SJCRH30 (cell line): ENCODE data around the gene RUNX1. TPM values are rescaled to one million over a fixed set of nuclear protein-coding genes. Genes with fewer than 3 reads are reported as not detected.

Source experiments
- DNase-seq, 2 experiments: peaks; one replicate each; pipeline ENCODE4 v3.0.0-alpha.2; 2015 to 2020
- H3K27ac ChIP-seq: fragments of 250-450 bp; sonication (Bioruptor Pico); 2 replicates; pipeline ENCODE4 v1.5.1; 2020; ENCODE audit warnings: mild to moderate bottlenecking, moderate library complexity
- H3K27me3 ChIP-seq: fragments of 250-450 bp; sonication (Bioruptor Pico); 2 replicates; pipeline ENCODE4 v1.5.1; 2020; ENCODE audit warnings: mild to moderate bottlenecking, moderate library complexity
- H3K36me3 ChIP-seq: fragments of 250-450 bp; sonication (Bioruptor Pico); 2 replicates; pipeline ENCODE4 v1.5.1; 2020; ENCODE audit warnings: mild to moderate bottlenecking, moderate library complexity
- H3K4me1 ChIP-seq: fragments of 250-450 bp; sonication (Bioruptor Pico); 2 replicates; pipeline ENCODE4 v1.5.1; 2020; ENCODE audit warnings: mild to moderate bottlenecking, moderate library complexity
- H3K4me3 ChIP-seq: fragments of 250-450 bp; sonication (Bioruptor Pico); 2 replicates; pipeline ENCODE4 v1.5.1; 2020; ENCODE audit warnings: mild to moderate bottlenecking, moderate library complexity
- H3K9me3 ChIP-seq: fragments of 250-450 bp; sonication (Bioruptor Pico); replicated peaks from 2 replicates; pipeline ENCODE4 v1.5.1; 2020; ENCODE audit warnings: mild to moderate bottlenecking, moderate library complexity
- total RNA-seq: library from RNA; depleted of rRNA; stranded (reverse); fragments of >200 nt; shearing (Covaris generic); gene quantifications from 2 replicates; pipeline ENCODE4 v1.2.3, GENCODE V29; 2014

RUNX1 gene
- total RNA-seq, 1 experiment from 2014 or later: 23.7 TPM

GRCh38 chr21:34791776-34792503, 257.2 kb downstream of the RUNX1 start:
- Histone ChIP-seq H3K36me3 (peaks cover 52% of the 10 kb centered on the region), H3K4me1 (no peaks in the 10 kb centered on the region), H3K27ac (no peak overlapping the region)

DNA sequence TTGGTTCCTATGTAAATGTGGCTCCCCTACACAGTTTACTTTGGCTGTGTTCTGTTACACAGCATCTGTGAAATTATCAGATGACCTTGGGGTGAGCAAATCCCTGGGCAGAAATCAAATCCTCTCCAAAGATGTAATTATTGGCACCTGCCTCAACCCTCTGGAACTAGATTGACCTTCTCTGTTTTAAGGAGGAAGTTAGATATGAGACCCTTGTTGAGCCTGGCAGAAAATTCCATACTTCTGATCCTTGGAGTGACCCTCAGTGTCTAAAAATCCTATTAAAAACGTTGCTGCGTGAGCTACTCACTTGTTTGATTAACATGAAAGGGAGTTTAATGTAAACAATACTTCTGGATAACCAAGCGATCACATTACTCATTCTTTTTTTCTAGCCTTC, 258.3 kb downstream of the RUNX1 start:
- Histone ChIP-seq H3K9me3 (no peaks in the 10 kb centered on the region), H3K4me3 (no peak overlapping the region), H3K4me1 (no peaks in the 10 kb centered on the region), H3K27ac (no peak overlapping the region), H3K27me3 (no peaks in the 10 kb centered on the region), H3K36me3 (peaks cover 42% of the 10 kb centered on the region)
- no peak for DNase-seq

More at GRCh38 chr21:34791776-34792503, 257.2 kb downstream of the RUNX1 start:
- Histone ChIP-seq H3K4me3 (no peak overlapping the region), H3K9me3 (no peaks in the 10 kb centered on the region), H3K27me3 (no peaks in the 10 kb centered on the region)
- DNase-seq: no peak

GRCh38 chr21:34790341-34790740, 258.8 kb downstream of the RUNX1 start:
- Histone ChIP-seq H3K9me3 (no peaks in the 10 kb centered on the region), H3K27me3 (no peaks in the 10 kb centered on the region), H3K36me3 (peaks cover 37% of the 10 kb centered on the region), H3K27ac (no peak overlapping the region), H3K4me3 (no peak overlapping the region), H3K4me1 (no peaks in the 10 kb centered on the region)
- no peak for DNase-seq

- no peaks in the 10 kb centered on the region for H3K9me3 ChIP-seq
- H3K27ac ChIP-seq: no peak overlapping the region
- no peaks in the 10 kb centered on the region for H3K4me1 ChIP-seq
- no peaks in the 10 kb centered on the region for H3K27me3 ChIP-seq
- no peak for DNase-seq
- peaks cover 22% of the 10 kb centered on the region for H3K36me3 ChIP-seq
- H3K4me3 ChIP-seq: no peak overlapping the region
Measured at GRCh38 chr21:34788879-34789278, 260.2 kb downstream of the RUNX1 start.

GRCh38 chr21:34783815-34784214, 265.3 kb downstream of the RUNX1 start:
- H3K4me1 ChIP-seq: no peaks in the 10 kb centered on the region
- H3K27ac ChIP-seq: no peak overlapping the region
- H3K9me3 ChIP-seq: no peaks in the 10 kb centered on the region
- H3K27me3 ChIP-seq: no peaks in the 10 kb centered on the region
- no peak overlapping the region for H3K4me3 ChIP-seq
- H3K36me3 ChIP-seq: peaks cover 2% of the 10 kb centered on the region
- no peak for DNase-seq

GRCh38 chr21:34782506-34783360, 266.4 kb downstream of the RUNX1 start:
- Histone ChIP-seq H3K9me3 (no peaks in the 10 kb centered on the region), H3K4me1 (no peaks in the 10 kb centered on the region), H3K36me3 (peaks cover 2% of the 10 kb centered on the region; the same call in 1 of the 2 replicates), H3K27me3 (no peaks in the 10 kb centered on the region), H3K4me3 (no peak overlapping the region), H3K27ac (no peak overlapping the region)
- no peak for DNase-seq

DNA sequence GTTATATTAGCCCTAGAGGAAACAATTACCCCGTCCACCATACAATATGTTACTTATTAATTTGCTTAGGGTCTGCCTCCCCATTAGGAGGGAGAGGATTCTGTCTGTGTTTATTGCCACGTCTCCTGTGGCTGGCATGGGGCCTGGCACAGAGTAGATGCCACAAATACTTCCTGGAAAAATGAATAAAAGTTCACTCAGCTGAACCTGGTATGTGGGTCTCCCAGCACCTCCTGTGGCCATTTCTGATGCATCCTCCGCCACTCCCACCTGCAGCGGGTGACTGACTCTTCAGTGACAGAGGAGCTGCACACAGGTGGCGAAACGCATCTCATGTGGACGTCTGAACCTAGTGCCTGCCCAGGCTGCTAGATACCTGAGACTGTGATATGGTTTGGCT, 267.6 kb downstream of the RUNX1 start:
- peaks cover 2% of the 10 kb centered on the region; the same call in 1 of the 2 replicates for H3K36me3 ChIP-seq

GRCh38 chr21:34779860-34780259, 269.2 kb downstream of the RUNX1 start:
- H3K27ac ChIP-seq: no peak overlapping the region
- H3K4me1 ChIP-seq: no peaks in the 10 kb centered on the region
- H3K27me3 ChIP-seq: no peaks in the 10 kb centered on the region
- H3K36me3 ChIP-seq: peaks cover 2% of the 10 kb centered on the region; the same call in 1 of the 2 replicates
- no peak overlapping the region for H3K4me3 ChIP-seq
- no peaks in the 10 kb centered on the region for H3K9me3 ChIP-seq
- DNase-seq: no peak

More for the DNA sequence above, 267.6 kb downstream of the RUNX1 start:
- Histone ChIP-seq H3K27me3 (no peaks in the 10 kb centered on the region), H3K9me3 (no peaks in the 10 kb centered on the region), H3K4me1 (no peaks in the 10 kb centered on the region), H3K27ac (no peak overlapping the region), H3K4me3 (no peak overlapping the region)
- DNase-seq: no peak

DNA sequence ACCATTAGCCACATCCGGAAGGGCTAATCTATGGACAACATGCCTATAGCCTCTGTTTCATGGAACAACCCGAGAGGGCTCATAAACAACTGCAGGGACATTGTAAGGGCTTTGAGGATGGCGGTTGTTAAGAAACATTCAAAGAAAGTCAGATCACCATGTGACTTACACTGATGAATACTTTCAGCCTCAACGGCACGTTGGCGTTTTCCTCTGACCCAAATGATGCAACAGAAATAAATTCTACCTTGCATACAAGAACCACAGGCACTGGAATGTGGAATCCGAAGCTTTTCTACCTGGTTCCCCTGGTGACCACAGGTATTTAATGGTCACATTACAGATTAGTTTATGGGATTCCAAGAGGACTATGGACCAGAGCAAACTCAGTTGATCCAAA, 273.3 kb downstream of the RUNX1 start:
- Histone ChIP-seq H3K27me3 (no peaks in the 10 kb centered on the region), H3K36me3 (no peaks in the 10 kb centered on the region; the same call in 1 of the 2 replicates), H3K9me3 (no peaks in the 10 kb centered on the region), H3K27ac (no peak overlapping the region), H3K4me3 (no peak overlapping the region), H3K4me1 (peaks cover 10% of the 10 kb centered on the region)
- DNase-seq: no peak

- no peak for DNase-seq
- no peaks in the 10 kb centered on the region for H3K9me3 ChIP-seq
- H3K4me3 ChIP-seq: no peak overlapping the region
- no peaks in the 10 kb centered on the region for H3K27me3 ChIP-seq
- H3K36me3 ChIP-seq: no peaks in the 10 kb centered on the region
- no peak overlapping the region for H3K27ac ChIP-seq
- H3K4me1 ChIP-seq: peaks cover 16% of the 10 kb centered on the region
Measured at GRCh38 chr21:34774750-34775149, 274.4 kb downstream of the RUNX1 start.

- DNase-seq: peak; percentile 25 to 61
- peak overlapping the region; percentile 39 for H3K27ac ChIP-seq
- H3K27me3 ChIP-seq: no peaks in the 10 kb centered on the region
- no peaks in the 10 kb centered on the region for H3K9me3 ChIP-seq
- H3K4me3 ChIP-seq: no peak overlapping the region
- no peaks in the 10 kb centered on the region for H3K36me3 ChIP-seq
- peaks cover 16% of the 10 kb centered on the region for H3K4me1 ChIP-seq
Measured at GRCh38 chr21:34771512-34772028, 277.5 kb downstream of the RUNX1 start.

DNA sequence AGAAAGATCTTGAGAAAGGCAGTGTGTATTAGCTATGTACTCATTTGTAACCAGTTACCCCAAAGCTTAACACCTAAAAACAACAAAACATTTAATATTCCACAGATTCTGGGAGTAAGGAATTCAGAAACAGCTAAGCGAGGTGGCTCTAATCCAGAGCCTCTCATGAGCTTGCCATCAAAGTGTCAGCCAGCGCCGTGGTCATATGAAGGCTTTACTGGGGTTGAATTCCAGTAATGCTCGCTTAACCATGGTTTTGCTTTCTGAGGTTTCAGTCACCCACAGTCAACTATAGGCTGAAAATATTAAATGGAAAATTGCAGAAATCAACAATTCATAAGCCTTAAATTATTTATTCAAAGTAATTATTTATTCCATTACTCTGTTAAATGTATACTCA, 278.5 kb downstream of the RUNX1 start:
- Histone ChIP-seq H3K27me3 (no peaks in the 10 kb centered on the region), H3K36me3 (no peaks in the 10 kb centered on the region), H3K27ac (no peak overlapping the region), H3K9me3 (no peaks in the 10 kb centered on the region), H3K4me3 (no peak overlapping the region), H3K4me1 (peaks cover 16% of the 10 kb centered on the region)
- DNase-seq: peak; percentile 47 to 64

- Histone ChIP-seq H3K36me3 (no peaks in the 10 kb centered on the region), H3K4me1 (peaks cover 19% of the 10 kb centered on the region), H3K4me3 (no peak overlapping the region), H3K27ac (no peak overlapping the region), H3K9me3 (peaks cover 6% of the 10 kb centered on the region; the same call in 1 of the 2 replicates), H3K27me3 (no peaks in the 10 kb centered on the region)
- no peak for DNase-seq
Measured at GRCh38 chr21:34768326-34768725, 280.8 kb downstream of the RUNX1 start.

DNA sequence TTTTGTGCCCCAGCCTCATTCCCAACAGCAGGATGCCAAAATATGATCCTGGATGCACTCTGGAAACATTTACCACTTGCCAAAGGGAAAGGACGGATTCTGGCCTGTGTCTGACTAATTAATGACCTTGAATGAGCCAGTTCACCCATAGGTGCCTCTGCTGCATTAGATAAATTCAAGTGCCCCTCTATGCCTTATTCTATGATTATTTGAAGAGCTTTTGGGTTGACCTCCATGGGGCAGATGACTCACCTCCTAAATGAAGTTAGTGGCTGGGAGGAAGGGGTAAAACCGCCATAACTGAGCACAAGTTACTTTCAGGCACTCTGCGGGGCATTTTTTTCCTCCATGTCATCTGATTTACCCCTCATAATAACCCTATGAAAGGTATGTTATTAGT, 282.2 kb downstream of the RUNX1 start:
- H3K27ac ChIP-seq: no peak overlapping the region
- H3K27me3 ChIP-seq: no peaks in the 10 kb centered on the region
- no peak for DNase-seq
- no peak overlapping the region for H3K4me3 ChIP-seq
- peaks cover 28% of the 10 kb centered on the region for H3K4me1 ChIP-seq
- H3K36me3 ChIP-seq: no peaks in the 10 kb centered on the region
- peaks cover 6% of the 10 kb centered on the region; the same call in 1 of the 2 replicates for H3K9me3 ChIP-seq

GRCh38 chr21:34765619-34766018, 283.5 kb downstream of the RUNX1 start:
- Histone ChIP-seq H3K4me3 (no peak overlapping the region), H3K4me1 (peaks cover 17% of the 10 kb centered on the region), H3K27me3 (no peaks in the 10 kb centered on the region), H3K9me3 (peaks cover 6% of the 10 kb centered on the region; the same call in 1 of the 2 replicates), H3K27ac (no peak overlapping the region), H3K36me3 (no peaks in the 10 kb centered on the region)
- no peak for DNase-seq
